Endothelial cell of umbilical vein (primary cell): ENCODE measurements around the gene GFPT1. TPM values are rescaled to one million over a fixed set of nuclear protein-coding genes. Genes with fewer than 3 reads are reported as not detected.

ENCODE experiments used
- BruUV-seq: library from RNA; stranded (reverse); fragments of 400-500 nt; replicated peaks from 2 replicates; lab custom pipeline; 2021; lab: Mats Ljungman, UMichigan
- CTCF ChIA-PET: fragments of 300-600, 350-600 bp; sonication (Branson Sonifier 250); formaldehyde crosslinking; loops from one replicate; lab custom pipeline; 2021; ENCODE audit warnings: antibody characterized with exemption, inconsistent platforms; lab: Charles Lee
- POLR2A ChIA-PET: fragments of 300-600, 350-600 bp; sonication (Branson Sonifier 250); formaldehyde crosslinking; loops from one replicate; lab custom pipeline; 2021; ENCODE audit warnings: antibody characterized with exemption, inconsistent platforms; lab: Charles Lee
- DNase-seq: peaks from one replicate; pipeline ENCODE4 v3.0.0-alpha.2; 2011; ENCODE audit warnings: low read depth, low spot score
- FAIRE-seq: peaks from 2 replicates; lab custom pipeline; 2011; peaks lifted over from hg19 to GRCh38; lab: Jason Lieb, UNC
- H2AFZ ChIP-seq: 2 replicates; pipeline ENCODE4 v1.6.0; 2012; ENCODE audit warnings: low read depth, low read length, control low read depth, inconsistent platforms
- H3K27ac ChIP-seq: 2 replicates; pipeline ENCODE4 v1.5.1; 2011; ENCODE audit warnings: low read depth, mild to moderate bottlenecking, control low read depth, low read length, moderate library complexity; ENCODE audit not compliant: insufficient read depth
- H3K27me3 ChIP-seq, 2 experiments: 2 replicates each; pipeline versions ENCODE4 v1.6.0 to v1.6.1; 2011; ENCODE audit warnings: low read length in 2 of 2, mixed read lengths in 1 of 2; ENCODE audit not compliant: control insufficient read depth in 2 of 2, insufficient read depth in 2 of 2
- H3K36me3 ChIP-seq, 2 experiments: 2 replicates in 1 of 2; 3 replicates in 1 of 2; pipeline ENCODE4 v1.5.1; 2011; ENCODE audit warnings: low read length in 2 of 2, mild to moderate bottlenecking in 1 of 2, moderate library complexity in 1 of 2; ENCODE audit not compliant: control insufficient read depth in 2 of 2, insufficient read depth in 2 of 2; ENCODE audit errors: extremely low read depth in 1 of 2
- H3K4me1 ChIP-seq: 3 replicates; pipeline ENCODE4 v1.5.1; 2011; ENCODE audit warnings: mild to moderate bottlenecking, low read length; ENCODE audit not compliant: control insufficient read depth, insufficient read depth; ENCODE audit errors: extremely low read depth
- H3K4me2 ChIP-seq: 2 replicates; pipeline ENCODE4 v1.6.1; 2011; ENCODE audit warnings: low read length, control low read depth, mixed read lengths; ENCODE audit not compliant: insufficient read depth
- H3K4me3 ChIP-seq, 3 experiments: fragments of 200-600 bp in 1 of 3; sonication (generic), shearing (Covaris generic) in 1 of 3; replicated peaks in 1 of 3; 2 replicates each; pipeline ENCODE4 v1.5.1; 2011 to 2016; ENCODE audit warnings: control low read depth in 3 of 3, low read length in 3 of 3, mild to moderate bottlenecking in 2 of 3, inconsistent platforms in 1 of 3, low read depth in 1 of 3, moderate library complexity in 1 of 3; ENCODE audit not compliant: insufficient read depth in 1 of 3
- H3K79me2 ChIP-seq: 2 replicates; pipeline ENCODE4 v1.6.0; 2012; ENCODE audit warnings: low read length, inconsistent platforms; ENCODE audit not compliant: control insufficient read depth, insufficient read depth
- H3K9ac ChIP-seq: replicated peaks from 2 replicates; pipeline ENCODE3; 2011; ENCODE audit warnings: low read length, control low read depth; ENCODE audit not compliant: insufficient read depth; ENCODE audit errors: extremely low read depth
- H3K9me1 ChIP-seq: replicated peaks from 3 replicates; pipeline ENCODE4 v1.6.0; 2011; ENCODE audit warnings: mild to moderate bottlenecking, low read length; ENCODE audit not compliant: control insufficient read depth, insufficient read depth; ENCODE audit errors: extremely low read depth
- H3K9me3 ChIP-seq: replicated peaks from 2 replicates; pipeline ENCODE4 v1.5.1; 2012; ENCODE audit warnings: low read length, inconsistent platforms; ENCODE audit not compliant: control insufficient read depth, insufficient read depth
- H4K20me1 ChIP-seq: replicated peaks from 2 replicates; pipeline ENCODE3; 2011; ENCODE audit warnings: mild to moderate bottlenecking, low read length; ENCODE audit not compliant: control insufficient read depth, insufficient read depth; ENCODE audit errors: extremely low read depth
- CTCF ChIP-seq, 2 donors: IDR thresholded peaks; 1 replicate in 1 of 2; 2 replicates in 1 of 2; pipeline ENCODE4 v1.5.1; 2011; ENCODE audit warnings: low read length in 2 of 2, mild to moderate bottlenecking in 2 of 2, moderate library complexity in 2 of 2, control low read depth in 1 of 2, inconsistent platforms in 1 of 2, low read depth in 1 of 2; ENCODE audit not compliant: insufficient read depth in 1 of 2; ENCODE audit errors: extremely low read depth in 1 of 2
- EZH2 ChIP-seq: IDR thresholded peaks from 2 replicates; pipeline ENCODE4 v1.6.1; 2012; ENCODE audit warnings: borderline replicate concordance, low read depth, mild to moderate bottlenecking, moderate library complexity, low read length, inconsistent platforms; ENCODE audit not compliant: severe bottlenecking
- FOS ChIP-seq: IDR thresholded peaks from 2 replicates; pipeline ENCODE4 v1.6.1; 2011; ENCODE audit warnings: mild to moderate bottlenecking, low read length, moderate library complexity, borderline replicate concordance; ENCODE audit not compliant: insufficient read depth
- GATA2 ChIP-seq: IDR thresholded peaks from 2 replicates; pipeline ENCODE4 v1.7.0; 2011; ENCODE audit warnings: low read depth, mild to moderate bottlenecking, moderate library complexity, mixed read lengths, low read length; ENCODE audit not compliant: insufficient read length, insufficient read depth
- JUN ChIP-seq: IDR thresholded peaks from 2 replicates; pipeline ENCODE4 v1.6.1; 2011; ENCODE audit warnings: borderline replicate concordance, low read depth; ENCODE audit not compliant: insufficient read length, insufficient read depth
- MAX ChIP-seq: IDR thresholded peaks from 2 replicates; pipeline ENCODE4 v1.6.1; 2011; ENCODE audit not compliant: insufficient read depth, insufficient read length
- MYC ChIP-seq: IDR thresholded peaks from one replicate; pipeline ENCODE4 v1.6.1; 2011; ENCODE audit warnings: mild to moderate bottlenecking, low read depth, low read length
- POLR2A ChIP-seq: IDR thresholded peaks from 2 replicates; pipeline ENCODE4 v1.6.1; 2012; ENCODE audit warnings: low read depth, mild to moderate bottlenecking, control low read depth, low read length
- POLR2AphosphoS5 ChIP-seq: IDR thresholded peaks from 2 replicates; pipeline ENCODE4 v1.6.1; 2012; ENCODE audit warnings: low read depth, mild to moderate bottlenecking, control low read depth, low read length, moderate library complexity; ENCODE audit not compliant: insufficient read depth
- dilution Hi-C: fragments of 300-500 bp; cut with MboI; formaldehyde crosslinking; loops from one replicate; pipeline ENCODE4 v1.15.0; 2019; ENCODE audit warnings: low sequenced_read_pairs; ENCODE audit not compliant: extremely low pct_ligation_motif_present
- intact Hi-C: fragments of 100-400 bp; cut with micrococcal nuclease; formaldehyde crosslinking; loops from one replicate; pipeline ENCODE4 v1.10.0; 2022
- polyA plus RNA-seq, 4 experiments: library from polyadenylated mRNA; depleted of rRNA in 3 of 4; stranded (reverse) in 3 of 4; unstranded in 1 of 4; fragments of >200 nt; gene quantifications; 2 replicates each; pipeline versions ENCODE4 v1.2.1 to v1.2.3, GENCODE V29; 2011 to 2012; ENCODE audit warnings: missing spikeins in 1 of 4
- total RNA-seq: library from RNA; stranded (reverse); gene quantifications from 2 replicates; pipeline ENCODE4 v1.2.3, GENCODE V29; 2021

GFPT1 gene
- total and polyA plus RNA-seq, 2 donors (not counting 3 experiments of a cell fraction or from before 2014, with no cell fraction given): 8.8 to 38.7 TPM

- no peaks in the 10 kb centered on the region for H3K4me1 ChIP-seq
- ChIA-PET CTCF (no interaction called here), POLR2A (no interaction called here)
- TF ChIP-seq MYC (no peak), GATA2 (no peak), FOS (no peak), POLR2AphosphoS5 (no peak), EZH2 (no peak), POLR2A (no peak), JUN (no peak), CTCF (IDR thresholded peaks at IDR 0.05; ENCODE audit: extremely low read depth in 1 of 2, insufficient read depth in 1 of 2, low read depth in 1 of 2, low read length in 2 of 2) (no peak), MAX (no peak)
- no peak for FAIRE-seq
- intact Hi-C loops: no loop called here
- H4K20me1 ChIP-seq: no peaks in the 10 kb centered on the region
- H3K9me3 ChIP-seq: no peaks in the 10 kb centered on the region
- no peaks in the 10 kb centered on the region for H3K9me1 ChIP-seq
- no peak overlapping the region for H2AFZ ChIP-seq
- no peaks in the 10 kb centered on the region for H3K27me3 ChIP-seq
- DNase-seq: no peak
- dilution Hi-C loops: no loop called here
- H3K4me3 ChIP-seq: no peak overlapping the region
- H3K36me3 ChIP-seq: peaks cover 15 to 19% of the 10 kb centered on the region in 2 experiments
- H3K27ac ChIP-seq: no peak overlapping the region
- H3K4me2 ChIP-seq: no peak overlapping the region
- no peak overlapping the region for H3K9ac ChIP-seq
- H3K79me2 ChIP-seq: no peaks in the 10 kb centered on the region
- BruUV-seq: no TSS peak
These were observed 56.2 kb downstream of the GFPT1 start for GRCh38 chr2:69330781-69331180.
